Measurements from ENCODE around the gene B3GNT5. TPM values are rescaled to one million over a fixed set of nuclear protein-coding genes. Genes with fewer than 3 reads are reported as not detected.

The B3GNT5 gene
- total and polyA plus RNA-seq, 2 donors (not counting 3 experiments of a cell fraction or from before 2014, with no cell fraction given), result 4.1 to 25.6 TPM

GRCh38 chr3:183317886-183318865 is 65.1 kb downstream of the B3GNT5 start:
- no peaks in the 10 kb centered on the region for H3K9me3 ChIP-seq (replicated peaks; ENCODE audit: control insufficient read depth, insufficient read depth, low read length)
- no peak for DNase-seq (ENCODE audit: low read depth, low spot score)
- no peak overlapping the region for H3K9ac ChIP-seq (replicated peaks; ENCODE audit: extremely low read depth, insufficient read depth, low read length)
- TF ChIP-seq MYC (IDR thresholded peaks at IDR 0.05; ENCODE audit: low read depth, low read length) (no peak), POLR2A (IDR thresholded peaks at IDR 0.05; ENCODE audit: low read depth, low read length) (no peak), FOS (IDR thresholded peaks at IDR 0.05; ENCODE audit: borderline replicate concordance, insufficient read depth, low read length) (no peak)
- TF ChIP-seq, protein P1, sequence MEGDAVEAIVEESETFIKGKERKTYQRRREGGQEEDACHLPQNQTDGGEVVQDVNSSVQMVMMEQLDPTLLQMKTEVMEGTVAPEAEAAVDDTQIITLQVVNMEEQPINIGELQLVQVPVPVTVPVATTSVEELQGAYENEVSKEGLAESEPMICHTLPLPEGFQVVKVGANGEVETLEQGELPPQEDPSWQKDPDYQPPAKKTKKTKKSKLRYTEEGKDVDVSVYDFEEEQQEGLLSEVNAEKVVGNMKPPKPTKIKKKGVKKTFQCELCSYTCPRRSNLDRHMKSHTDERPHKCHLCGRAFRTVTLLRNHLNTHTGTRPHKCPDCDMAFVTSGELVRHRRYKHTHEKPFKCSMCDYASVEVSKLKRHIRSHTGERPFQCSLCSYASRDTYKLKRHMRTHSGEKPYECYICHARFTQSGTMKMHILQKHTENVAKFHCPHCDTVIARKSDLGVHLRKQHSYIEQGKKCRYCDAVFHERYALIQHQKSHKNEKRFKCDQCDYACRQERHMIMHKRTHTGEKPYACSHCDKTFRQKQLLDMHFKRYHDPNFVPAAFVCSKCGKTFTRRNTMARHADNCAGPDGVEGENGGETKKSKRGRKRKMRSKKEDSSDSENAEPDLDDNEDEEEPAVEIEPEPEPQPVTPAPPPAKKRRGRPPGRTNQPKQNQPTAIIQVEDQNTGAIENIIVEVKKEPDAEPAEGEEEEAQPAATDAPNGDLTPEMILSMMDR (IDR thresholded peaks at IDR 0.05; ENCODE audit: extremely low read depth in 1 of 2, insufficient read depth in 1 of 2, low read depth in 1 of 2, low read length in 2 of 2), result no peak
- TF ChIP-seq, protein P2, sequence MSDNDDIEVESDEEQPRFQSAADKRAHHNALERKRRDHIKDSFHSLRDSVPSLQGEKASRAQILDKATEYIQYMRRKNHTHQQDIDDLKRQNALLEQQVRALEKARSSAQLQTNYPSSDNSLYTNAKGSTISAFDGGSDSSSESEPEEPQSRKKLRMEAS (IDR thresholded peaks at IDR 0.05; ENCODE audit: insufficient read depth, insufficient read length), result no peak
- FAIRE-seq, result no peak
- no peaks in the 10 kb centered on the region for H3K9me1 ChIP-seq (replicated peaks; ENCODE audit: control insufficient read depth, extremely low read depth, insufficient read depth, low read length)
- intact Hi-C loops (cut with micrococcal nuclease), result no loop called here
- CTCF ChIA-PET, result interaction anchor here (1.4 kb wide), 1 partner anchor 133 kb away, joined by 5 read pairs; no protein-coding TSS in a partner anchor
- POLR2A ChIA-PET, result no interaction called here
- H3K27me3 ChIP-seq (ENCODE audit: control insufficient read depth in 2 of 2, insufficient read depth in 2 of 2, low read length in 2 of 2), result no peaks in the 10 kb centered on the region
- H3K4me1 ChIP-seq (ENCODE audit: control insufficient read depth, extremely low read depth, insufficient read depth, low read length), result no peaks in the 10 kb centered on the region
- H3K79me2 ChIP-seq (ENCODE audit: control insufficient read depth, insufficient read depth, low read length), result no peaks in the 10 kb centered on the region
- no peaks in the 10 kb centered on the region for H4K20me1 ChIP-seq (replicated peaks; ENCODE audit: control insufficient read depth, extremely low read depth, insufficient read depth, low read length)
- H3K4me3 ChIP-seq (replicated peaks in 1 of 3; ENCODE audit: insufficient read depth in 1 of 3, low read depth in 1 of 3, low read length in 3 of 3), result no peak overlapping the region
- dilution Hi-C loops (cut with MboI; ENCODE audit: extremely low pct_ligation_motif_present, low sequenced_read_pairs), result no loop called here
- H3K4me2 ChIP-seq (ENCODE audit: insufficient read depth, low read length), result no peak overlapping the region
- no TSS peak for BruUV-seq (replicated peaks)
- H3K36me3 ChIP-seq (ENCODE audit: control insufficient read depth in 2 of 2, extremely low read depth in 1 of 2, insufficient read depth in 2 of 2, low read length in 2 of 2), result no peaks in the 10 kb centered on the region
- no peak overlapping the region for H3K27ac ChIP-seq (ENCODE audit: insufficient read depth, low read depth, low read length)
- H2AFZ ChIP-seq (ENCODE audit: low read depth, low read length), result no peak overlapping the region
